DND-41 (cell line): ENCODE data around the gene TENT5A.

Source experiments
- ATAC-seq: fragments of 200-7000 bp; cut with Tn5 transposase; 3 replicates; pipeline ENCODE4 v1.9.1; 2021; ENCODE audit warnings: low read depth; ENCODE audit not compliant: insufficient read depth
- DNase-seq: peaks from one replicate; pipeline ENCODE4 v3.0.0-alpha.2; 2020
- H2AFZ ChIP-seq: 2 replicates; pipeline ENCODE4 v1.6.0; 2012; ENCODE audit warnings: low read depth, low read length
- H3K27ac ChIP-seq: 2 replicates; pipeline ENCODE4 v1.5.1; 2012; ENCODE audit warnings: low read length, inconsistent platforms
- H3K27me3 ChIP-seq: fragments of 200-600 bp; sonication (generic); 2 replicates; pipeline ENCODE4 v1.6.0; 2012; ENCODE audit warnings: low read length, mild to moderate bottlenecking, inconsistent platforms; ENCODE audit not compliant: insufficient read depth, poor library complexity
- H3K36me3 ChIP-seq: 2 replicates; pipeline ENCODE4 v1.5.1; 2012; ENCODE audit warnings: low read length, inconsistent platforms; ENCODE audit not compliant: insufficient read depth
- H3K4me1 ChIP-seq: 2 replicates; pipeline ENCODE4 v1.5.1; 2012; ENCODE audit warnings: mild to moderate bottlenecking, low read length; ENCODE audit not compliant: insufficient read depth
- H3K4me2 ChIP-seq: 2 replicates; pipeline ENCODE4 v1.6.0; 2012; ENCODE audit warnings: mild to moderate bottlenecking, moderate library complexity, low read length, inconsistent platforms; ENCODE audit not compliant: insufficient read depth
- H3K4me3 ChIP-seq, 2 experiments: fragments of 200-600 bp in 1 of 2; shearing (Covaris generic) in 1 of 2; 2 replicates each; pipeline ENCODE4 v1.5.1; 2012 to 2016; ENCODE audit warnings: inconsistent platforms in 2 of 2, low read length in 2 of 2, mild to moderate bottlenecking in 2 of 2, low read depth in 1 of 2, moderate library complexity in 1 of 2
- H3K79me2 ChIP-seq: 2 replicates; pipeline ENCODE4 v1.6.0; 2012; ENCODE audit warnings: low read length, inconsistent platforms; ENCODE audit not compliant: insufficient read depth
- H3K9ac ChIP-seq: 2 replicates; pipeline ENCODE4 v1.6.0; 2012; ENCODE audit warnings: low read depth, mild to moderate bottlenecking, inconsistent platforms, low read length, moderate library complexity
- H3K9me3 ChIP-seq: 2 replicates; pipeline ENCODE4 v1.5.1; 2012; ENCODE audit warnings: low read length, moderate library complexity, mild to moderate bottlenecking, inconsistent platforms; ENCODE audit not compliant: insufficient read depth, severe bottlenecking
- H4K20me1 ChIP-seq: 2 replicates; pipeline ENCODE4 v1.6.0; 2012; ENCODE audit warnings: low read length; ENCODE audit not compliant: insufficient read depth
- CTCF ChIP-seq: IDR thresholded peaks from 2 replicates; pipeline ENCODE4 v1.5.1; 2012; ENCODE audit warnings: borderline replicate concordance, low read length, moderate library complexity, mild to moderate bottlenecking; ENCODE audit not compliant: poor library complexity, severe bottlenecking; ENCODE audit errors: extremely low read depth
- EZH2 ChIP-seq: IDR thresholded peaks from 3 replicates; pipeline ENCODE4 v1.6.1; 2012; ENCODE audit warnings: borderline replicate concordance, low read depth, mild to moderate bottlenecking, moderate library complexity, low read length, inconsistent platforms; ENCODE audit not compliant: severe bottlenecking

Gene TENT5A

GRCh38 chr6:81758221-81758620, 5.7 kb upstream of the TENT5A start:
- no peaks in the 10 kb centered on the region for H3K36me3 ChIP-seq
- no peak overlapping the region for H3K4me2 ChIP-seq
- H3K27ac ChIP-seq, result no peak overlapping the region
- H3K9ac ChIP-seq, result no peak overlapping the region
- H3K4me1 ChIP-seq, result no peaks in the 10 kb centered on the region
- TF ChIP-seq CTCF (no peak), EZH2 (no peak)
- H2AFZ ChIP-seq, result no peak overlapping the region
- H4K20me1 ChIP-seq, result no peaks in the 10 kb centered on the region
- H3K27me3 ChIP-seq, result no peaks in the 10 kb centered on the region
- ATAC-seq, result no peak
- no peak overlapping the region for H3K4me3 ChIP-seq
- H3K79me2 ChIP-seq, result no peaks in the 10 kb centered on the region
- H3K9me3 ChIP-seq, result peaks cover 8% of the 10 kb centered on the region
- DNase-seq, result no peak

GRCh38 chr6:81756690-81757089, 4.2 kb upstream of the TENT5A start:
- Histone ChIP-seq H3K4me1 (no peaks in the 10 kb centered on the region), H3K4me2 (no peak overlapping the region), H3K9me3 (peaks cover 22% of the 10 kb centered on the region), H4K20me1 (no peaks in the 10 kb centered on the region), H3K4me3 (no peak overlapping the region), H3K79me2 (no peaks in the 10 kb centered on the region), H3K36me3 (no peaks in the 10 kb centered on the region), H3K27ac (no peak overlapping the region), H3K27me3 (no peaks in the 10 kb centered on the region), H3K9ac (no peak overlapping the region), H2AFZ (no peak overlapping the region)
- ATAC-seq (no peak), DNase-seq (no peak)
- TF ChIP-seq CTCF (no peak), EZH2 (no peak)

- no peaks in the 10 kb centered on the region for H3K27me3 ChIP-seq
- TF ChIP-seq EZH2 (no peak), CTCF (no peak)
- no peaks in the 10 kb centered on the region for H3K36me3 ChIP-seq
- no peaks in the 10 kb centered on the region for H3K79me2 ChIP-seq
- no peak for ATAC-seq
- no peak overlapping the region for H3K9ac ChIP-seq
- H3K4me2 ChIP-seq, result no peak overlapping the region
- no peaks in the 10 kb centered on the region for H3K4me1 ChIP-seq
- H4K20me1 ChIP-seq, result no peaks in the 10 kb centered on the region
- no peak overlapping the region for H3K4me3 ChIP-seq
- peaks cover 22% of the 10 kb centered on the region for H3K9me3 ChIP-seq
- no peak overlapping the region for H3K27ac ChIP-seq
- no peak for DNase-seq
- no peak overlapping the region for H2AFZ ChIP-seq
These were observed 3.1 kb upstream of the TENT5A start for GRCh38 chr6:81755551-81755950.

GRCh38 chr6:81754906-81755305, 2.4 kb upstream of the TENT5A start:
- Histone ChIP-seq H3K36me3 (no peaks in the 10 kb centered on the region), H4K20me1 (no peaks in the 10 kb centered on the region), H3K4me3 (no peak overlapping the region), H3K4me2 (no peak overlapping the region), H3K79me2 (no peaks in the 10 kb centered on the region), H3K27ac (no peak overlapping the region), H3K4me1 (no peaks in the 10 kb centered on the region), H3K27me3 (no peaks in the 10 kb centered on the region), H3K9ac (no peak overlapping the region), H2AFZ (no peak overlapping the region; the same call in 1 of the 2 replicates), H3K9me3 (peaks cover 22% of the 10 kb centered on the region)
- no peak for ATAC-seq
- DNase-seq, result no peak
- no peak for TF ChIP-seq CTCF
- no peak for TF ChIP-seq EZH2
